GM19099 (cell line): ENCODE data around the gene NACAD.

Source experiments
- POLR2A ChIP-seq: IDR thresholded peaks from 3 replicates; pipeline ENCODE4 v1.6.1; 2011; ENCODE audit warnings: low read depth; ENCODE audit not compliant: insufficient read length; ENCODE audit errors: extremely low read depth

The NACAD gene

GRCh38 chr7:45104844-45105587, 16.2 kb upstream of the NACAD start:
- TF ChIP-seq POLR2A, result no peak

GRCh38 chr7:45103958-45104843, 15.4 kb upstream of the NACAD start:
- TF ChIP-seq POLR2A, result no peak

- no peak for TF ChIP-seq POLR2A
These were observed 14.3 kb upstream of the NACAD start for GRCh38 chr7:45102785-45103712.

- no peak for TF ChIP-seq POLR2A
These were observed 13.0 kb upstream of the NACAD start for GRCh38 chr7:45101748-45102147.

GRCh38 chr7:45100761-45101480, 12.2 kb upstream of the NACAD start:
- TF ChIP-seq POLR2A, result no peak

GRCh38 chr7:45099891-45100760, 11.4 kb upstream of the NACAD start:
- TF ChIP-seq POLR2A, result no peak

GRCh38 chr7:45098983-45099839, 10.4 kb upstream of the NACAD start:
- no peak for TF ChIP-seq POLR2A

GRCh38 chr7:45092931-45093235, 4.1 kb upstream of the NACAD start:
- no peak for TF ChIP-seq POLR2A

- no peak for TF ChIP-seq POLR2A
These were observed 3.5 kb upstream of the NACAD start for GRCh38 chr7:45092100-45092930.

GRCh38 chr7:45089341-45089891, 647 bp upstream of the NACAD start:
- no peak for TF ChIP-seq POLR2A

- no peak for TF ChIP-seq POLR2A
These were observed 545 bp downstream of the NACAD start for GRCh38 chr7:45088146-45088701.
